Glomerular visceral epithelial cell (primary cell): ENCODE data around the gene CIBAR2.
A peak's percentile ranks its signal among the peaks of the same experiment; 100 is the strongest.
"Not testable (repeated sequence)": the region's sequence is repeated elsewhere in the genome, so short reads cannot be mapped to it uniquely, and the experiment has no call there.

Experiments used
- DNase-seq: peaks from one replicate; pipeline ENCODE4 v3.0.0-alpha.2; 2016; ENCODE audit errors: extremely low spot score

Gene CIBAR2

GRCh38 chr16:85128079-85128837, 16.0 kb upstream of the CIBAR2 start:
- no peak for DNase-seq

DNA sequence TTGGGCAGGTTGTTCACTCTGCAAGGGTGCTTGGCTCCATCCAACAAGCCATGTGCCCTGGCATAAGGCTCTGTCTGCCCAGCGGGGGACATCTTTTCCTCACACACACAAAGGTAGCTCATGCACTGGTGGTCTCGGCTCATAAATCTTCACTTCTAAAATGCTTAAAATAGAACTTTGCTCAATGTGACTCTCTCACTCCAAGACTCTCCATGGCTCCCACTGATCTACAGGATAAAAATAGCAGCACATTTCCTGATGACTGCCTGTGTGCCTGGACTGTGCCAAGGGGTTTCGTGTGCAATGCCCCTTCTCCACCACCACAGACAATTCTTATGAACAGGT, 15.1 kb upstream of the CIBAR2 start:
- no peak for DNase-seq

GRCh38 chr16:85126705-85127378, 14.6 kb upstream of the CIBAR2 start:
- peak; percentile 59 for DNase-seq

GRCh38 chr16:85126394-85126704, 14.1 kb upstream of the CIBAR2 start:
- DNase-seq: no peak

- DNase-seq: no peak
Observed at GRCh38 chr16:85125570-85126393, 13.5 kb upstream of the CIBAR2 start.

DNA sequence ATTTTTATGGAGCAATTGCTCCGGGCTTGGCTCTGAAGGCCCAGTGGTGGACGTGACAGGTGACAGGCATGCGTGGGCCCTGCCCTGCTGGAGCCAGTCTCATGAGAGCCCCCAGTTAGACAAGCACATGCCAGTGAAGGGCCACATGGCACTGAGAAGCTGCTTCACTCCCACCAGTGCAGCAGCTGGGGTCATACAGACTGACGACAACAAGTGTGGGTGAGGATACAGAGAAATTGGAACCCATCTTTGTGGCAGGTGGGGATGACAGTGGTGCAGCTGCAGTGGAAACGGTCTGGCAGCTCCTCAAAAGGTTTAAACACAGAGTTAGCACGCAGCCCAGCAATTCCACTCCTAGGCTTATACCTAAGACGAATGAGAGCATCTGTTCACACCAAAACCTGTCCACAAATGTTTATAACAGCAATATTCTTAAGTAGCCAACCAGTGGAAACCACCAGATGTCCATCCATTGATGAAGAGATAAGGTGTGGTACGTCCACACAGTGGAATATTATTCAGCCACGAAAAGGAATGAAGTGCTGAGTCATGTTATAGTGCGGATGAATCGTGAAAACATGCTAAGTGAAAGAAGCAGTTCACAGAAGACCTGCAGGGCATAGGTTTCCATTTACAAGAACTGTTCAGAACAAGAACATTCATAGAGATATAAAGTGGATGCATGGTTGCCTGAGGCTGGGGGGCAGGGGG, 12.5 kb upstream of the CIBAR2 start:
- no peak for DNase-seq

- DNase-seq: peak; percentile 43
Observed at GRCh38 chr16:85123891-85124635, 11.8 kb upstream of the CIBAR2 start.

DNA sequence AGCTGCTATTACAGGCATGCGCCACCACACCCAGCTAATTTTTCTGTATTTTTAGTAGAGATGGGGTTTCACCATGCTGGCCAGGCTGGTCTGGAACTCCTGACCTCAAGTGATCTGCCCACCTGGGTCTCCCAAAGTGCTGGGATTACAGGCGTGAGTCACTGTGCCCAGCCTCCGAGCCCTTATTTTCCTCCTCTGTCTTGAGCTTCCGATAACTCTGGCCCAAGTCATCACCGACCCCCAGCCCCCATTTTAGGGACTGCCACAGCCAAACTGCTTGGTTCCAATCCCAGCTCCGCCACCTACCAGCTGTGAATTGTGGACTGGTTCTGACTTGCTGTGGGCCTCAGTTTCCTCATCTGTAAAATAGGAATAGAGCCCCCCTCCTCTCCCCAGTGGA, 11.2 kb upstream of the CIBAR2 start:
- not testable (repeated sequence) for DNase-seq

DNA sequence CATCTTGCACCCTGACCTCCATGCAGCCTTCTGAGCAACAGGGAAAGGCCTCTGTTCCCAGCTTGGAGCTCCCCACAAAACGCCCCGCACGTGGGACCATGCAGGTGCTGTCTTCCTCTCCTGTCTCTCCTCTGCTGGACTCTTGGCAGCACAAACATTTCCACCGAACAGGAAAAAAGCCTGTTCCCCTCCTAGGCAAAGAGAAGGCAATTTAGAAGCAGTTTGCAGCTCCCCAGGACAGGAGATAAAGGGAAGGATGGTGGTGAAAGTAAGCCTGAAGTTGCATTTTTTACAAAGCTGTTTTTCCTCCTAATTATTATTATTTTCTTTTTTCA, 7.7 kb upstream of the CIBAR2 start:
- no peak for DNase-seq

GRCh38 chr16:85117418-85117817, 5.1 kb upstream of the CIBAR2 start:
- DNase-seq: no peak

GRCh38 chr16:85114909-85115567, 2.8 kb upstream of the CIBAR2 start:
- DNase-seq: peak; percentile 78

DNA sequence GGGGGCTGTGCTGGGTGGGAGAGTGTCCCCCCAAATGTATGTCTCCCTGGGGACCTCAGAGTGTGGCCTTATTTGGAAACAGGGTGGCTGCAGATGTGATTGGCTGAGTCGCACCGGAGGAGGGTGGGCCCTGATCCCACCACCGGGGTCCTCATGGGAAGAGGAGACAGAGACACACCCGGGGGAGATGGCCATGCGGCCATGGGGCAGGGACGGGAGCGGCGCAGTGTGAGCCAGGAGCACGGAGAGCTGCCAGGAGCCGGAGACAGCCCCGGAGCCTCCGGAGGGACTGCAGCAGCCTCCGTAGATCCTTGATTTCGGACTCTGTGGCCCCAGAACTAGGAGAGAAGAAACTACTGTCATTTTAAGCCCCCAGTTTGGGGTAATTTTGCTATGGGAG, 1.6 kb upstream of the CIBAR2 start:
- DNase-seq: no peak

DNA sequence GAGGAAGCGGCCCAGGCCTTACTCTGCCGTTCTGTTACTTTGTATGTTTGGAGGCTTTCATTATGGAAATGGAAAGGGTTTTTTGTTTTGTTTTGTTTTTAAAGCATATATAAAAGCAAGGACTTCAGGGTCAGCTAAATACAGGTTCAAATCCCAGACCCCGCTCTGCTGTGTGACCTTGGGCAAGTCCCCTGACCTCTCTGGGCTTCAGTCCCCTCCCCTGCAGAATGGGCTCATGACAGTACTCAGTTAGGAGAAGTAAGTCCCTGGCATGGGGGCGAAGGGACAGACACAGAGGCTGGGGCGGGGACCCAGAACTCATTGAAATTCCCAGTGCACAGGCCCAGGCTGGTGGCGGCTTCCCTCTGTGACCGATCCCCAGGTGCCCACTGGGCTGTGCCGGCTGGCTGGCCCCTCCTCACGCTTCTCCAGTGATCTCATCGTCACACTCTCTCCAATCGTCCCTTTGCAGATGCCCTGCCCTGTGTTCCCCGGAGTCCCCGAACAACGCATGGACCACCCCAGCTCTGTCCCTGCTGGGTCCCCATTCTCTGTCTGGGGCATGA, 979 bp upstream of the CIBAR2 start:
- DNase-seq: no peak

- no peak for DNase-seq
Observed at GRCh38 chr16:85111184-85111583, 1.1 kb downstream of the CIBAR2 start.

GRCh38 chr16:85110105-85110504, 2.2 kb downstream of the CIBAR2 start:
- DNase-seq: no peak

DNA sequence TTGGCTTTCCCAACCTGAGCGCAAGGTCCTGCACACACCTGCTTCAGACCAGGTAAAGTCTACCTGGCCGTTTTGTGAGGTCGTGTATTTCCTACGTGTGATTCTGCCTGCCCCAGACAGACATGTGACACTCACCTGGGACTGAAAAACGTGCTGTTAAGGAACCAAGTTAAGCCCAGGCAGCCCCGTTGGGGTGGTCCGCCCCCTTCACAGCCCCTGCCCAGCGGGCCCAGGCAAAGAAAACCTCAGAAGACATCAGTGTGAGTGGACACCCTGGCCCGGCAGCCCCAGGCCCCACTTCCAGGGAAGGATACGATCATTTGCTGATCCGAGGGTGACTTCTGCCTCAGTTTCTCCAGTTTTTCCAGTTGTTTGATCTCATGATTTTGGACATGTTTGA, 4.7 kb downstream of the CIBAR2 start:
- DNase-seq: no peak

GRCh38 chr16:85107083-85107482, 5.2 kb downstream of the CIBAR2 start:
- no peak for DNase-seq

DNA sequence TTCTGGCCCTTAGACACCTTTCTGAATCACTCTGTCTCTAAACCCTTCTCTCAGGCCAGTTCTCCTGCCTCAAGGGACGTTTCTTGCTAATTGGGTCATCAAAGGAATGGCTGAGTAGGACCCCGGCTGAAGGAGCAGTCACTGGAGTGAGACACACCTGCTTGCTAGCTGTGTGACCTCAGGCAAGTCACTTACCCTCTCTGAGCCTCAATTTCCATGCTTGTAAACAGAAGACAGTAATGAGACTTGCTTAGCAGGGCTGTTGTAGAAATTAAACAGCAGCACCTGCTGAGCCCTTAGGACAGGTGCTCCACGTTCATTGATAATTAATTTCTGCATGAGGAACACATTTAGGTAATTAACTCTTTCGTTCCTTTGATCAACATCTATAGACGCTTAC, 6.8 kb downstream of the CIBAR2 start:
- no peak for DNase-seq

DNA sequence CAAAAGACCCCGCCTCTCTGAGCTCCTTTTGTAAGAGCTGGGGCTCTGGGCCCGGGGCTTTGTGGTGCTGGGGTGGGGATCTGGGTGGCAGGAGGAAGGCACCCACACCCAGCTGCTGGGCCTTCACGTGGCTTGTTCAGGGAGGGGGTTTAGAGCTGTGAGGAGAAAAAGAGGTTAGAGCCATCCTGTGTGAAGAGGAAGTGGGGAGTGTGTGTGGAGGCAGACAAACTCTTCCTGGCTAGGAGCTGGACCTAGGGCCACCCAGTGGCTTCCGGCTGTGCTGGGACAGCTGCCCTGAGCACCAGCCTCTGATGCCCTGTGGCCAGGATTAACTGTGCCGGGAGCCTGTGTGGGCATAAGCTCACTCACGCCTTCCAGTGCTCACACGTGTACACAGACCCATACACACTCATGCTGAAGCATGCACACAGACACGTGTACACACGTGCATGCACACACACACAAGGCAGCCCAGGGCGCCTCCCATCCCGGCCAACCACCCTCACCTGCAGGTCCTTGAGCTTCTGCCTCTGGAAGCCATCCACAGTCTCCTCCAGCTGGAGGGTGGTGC, 7.4 kb downstream of the CIBAR2 start:
- DNase-seq: no peak

- no peak for DNase-seq
Observed at GRCh38 chr16:85104147-85104546, 8.1 kb downstream of the CIBAR2 start.
